HPDE6-E6E7 (cell line): Measurements from ENCODE around the gene PAMR1.

Source experiments
- DNase-seq: peaks from one replicate; pipeline ENCODE4 v3.0.0; 2011; ENCODE audit warnings: missing footprints; ENCODE audit errors: extremely low spot score

PAMR1 gene

DNA sequence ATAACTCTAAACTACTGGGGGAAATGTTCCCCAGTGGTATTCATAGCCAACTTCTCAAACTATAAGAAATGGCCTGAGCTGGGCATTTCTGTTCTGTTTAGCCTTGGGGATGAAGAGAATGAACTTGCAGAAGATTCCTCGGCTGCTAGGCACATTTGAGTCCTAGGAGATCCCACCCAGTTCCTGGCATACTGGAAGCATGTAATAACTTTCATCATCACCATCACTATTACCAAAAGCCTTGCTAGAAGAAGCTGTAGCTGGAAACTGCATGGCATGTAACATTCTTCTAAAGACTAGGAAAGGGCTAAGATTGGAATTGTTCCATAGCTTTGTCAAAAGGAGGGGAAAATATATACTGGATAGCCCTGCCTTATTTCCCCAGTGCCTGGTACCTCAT is 65.9 kb downstream of the PAMR1 start:
- DNase-seq = no peak

DNA sequence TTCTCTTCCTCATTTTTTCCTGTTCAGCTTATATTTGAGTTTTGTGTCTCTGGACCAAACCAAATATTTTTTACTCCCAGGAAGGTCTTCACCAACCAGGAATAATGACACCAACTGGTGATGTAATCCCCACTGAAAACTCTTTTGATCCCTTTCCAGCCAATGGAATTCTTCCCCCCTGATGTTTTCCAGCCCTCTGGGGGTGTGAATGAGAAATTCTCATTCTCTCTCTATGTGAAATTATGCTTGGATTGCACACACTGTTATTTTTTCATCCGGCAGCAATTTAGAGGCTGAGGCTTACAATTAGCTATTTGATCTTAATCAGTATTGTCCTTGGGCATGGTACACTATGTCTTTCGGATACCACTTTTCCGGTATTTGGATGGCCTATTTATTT is 66.6 kb downstream of the PAMR1 start:
- no peak for DNase-seq

DNA sequence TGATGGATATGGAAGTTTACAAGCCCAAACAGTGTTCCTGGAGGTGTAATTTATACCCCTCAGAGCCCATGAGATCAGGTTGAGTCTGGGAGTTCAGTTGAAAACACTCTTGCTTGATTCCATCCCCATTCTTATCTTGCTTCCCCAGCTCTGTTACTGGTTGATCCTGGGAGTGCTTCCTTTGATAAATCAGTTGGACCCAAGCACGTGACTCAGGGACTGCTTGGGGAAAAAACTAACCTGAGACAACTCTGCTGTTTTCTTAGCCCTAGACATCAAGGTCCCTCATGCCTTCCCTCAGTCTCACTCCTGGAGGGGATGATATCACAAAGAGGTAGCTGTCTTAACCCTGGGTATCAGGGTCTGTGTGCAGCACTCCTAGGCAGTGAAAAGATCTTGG is 71.1 kb downstream of the PAMR1 start:
- no peak for DNase-seq

DNA sequence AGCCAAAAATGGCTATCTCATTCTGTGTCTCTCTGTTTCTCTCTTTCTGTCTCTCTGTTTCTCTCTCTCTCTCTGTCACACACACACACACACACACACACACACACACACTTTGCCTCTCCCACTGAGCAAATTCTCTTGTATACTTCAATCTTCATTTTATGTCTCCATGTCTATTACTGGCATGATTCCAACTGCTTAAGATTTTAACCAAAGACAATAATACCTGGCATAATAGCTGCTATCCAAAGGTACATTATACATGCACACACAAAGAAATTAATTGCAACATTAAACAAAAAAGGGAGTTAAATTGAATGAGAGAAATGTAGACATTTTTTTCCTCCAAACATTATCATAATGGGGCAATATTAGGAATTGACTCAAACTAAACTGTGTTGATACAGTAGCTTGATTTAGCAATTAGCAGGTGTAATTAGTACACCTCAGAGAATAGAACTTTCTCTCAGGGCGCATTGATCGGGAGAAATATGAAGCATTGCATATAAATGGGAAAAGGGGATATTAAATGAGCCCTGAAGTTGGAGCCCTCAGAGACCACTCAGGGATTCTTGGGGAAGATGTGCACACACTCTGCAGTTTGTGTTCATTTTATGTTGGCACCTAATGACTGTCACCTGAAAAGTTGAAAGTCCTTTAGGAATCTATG is 88.7 kb downstream of the PAMR1 start:
- no peak for DNase-seq

DNA sequence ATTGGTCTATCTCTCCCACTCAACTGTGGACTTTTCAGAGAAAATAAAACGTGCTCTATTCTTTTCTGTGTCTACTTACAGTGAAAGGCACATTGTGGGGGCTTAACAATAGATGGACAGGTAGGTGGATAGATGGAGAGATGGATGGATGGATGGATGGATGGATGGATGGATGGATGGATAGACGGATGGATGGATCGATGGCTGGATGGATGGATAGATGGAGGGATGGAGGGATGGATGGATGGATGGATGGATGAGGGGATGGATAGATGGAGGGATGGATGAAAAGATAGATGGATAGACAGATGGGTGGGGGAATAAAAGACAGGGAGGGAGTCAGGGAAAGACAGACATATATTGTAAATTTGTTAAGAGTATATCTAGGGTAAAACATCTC is 91.8 kb downstream of the PAMR1 start:
- DNase-seq = no peak

DNA sequence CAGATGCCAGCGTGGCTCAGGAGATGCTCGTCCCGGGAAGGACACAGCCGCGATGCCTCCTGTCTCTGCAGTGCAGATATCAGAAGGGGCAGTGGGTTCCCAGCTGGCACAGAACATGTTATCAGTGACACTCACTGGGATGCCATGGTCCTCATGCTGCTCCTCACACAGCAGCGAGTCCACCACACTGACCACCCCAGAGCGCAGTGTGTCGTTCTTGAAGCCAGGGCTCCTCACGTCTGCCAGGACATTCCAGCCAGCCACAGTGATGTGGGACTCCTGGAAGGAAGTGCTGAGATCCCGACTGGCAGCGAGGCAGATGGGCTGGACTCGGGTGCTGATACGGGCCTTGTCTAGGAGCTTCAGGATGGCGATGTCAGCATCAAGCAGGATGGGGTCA is 93.0 kb downstream of the PAMR1 start:
- DNase-seq = no peak

DNA sequence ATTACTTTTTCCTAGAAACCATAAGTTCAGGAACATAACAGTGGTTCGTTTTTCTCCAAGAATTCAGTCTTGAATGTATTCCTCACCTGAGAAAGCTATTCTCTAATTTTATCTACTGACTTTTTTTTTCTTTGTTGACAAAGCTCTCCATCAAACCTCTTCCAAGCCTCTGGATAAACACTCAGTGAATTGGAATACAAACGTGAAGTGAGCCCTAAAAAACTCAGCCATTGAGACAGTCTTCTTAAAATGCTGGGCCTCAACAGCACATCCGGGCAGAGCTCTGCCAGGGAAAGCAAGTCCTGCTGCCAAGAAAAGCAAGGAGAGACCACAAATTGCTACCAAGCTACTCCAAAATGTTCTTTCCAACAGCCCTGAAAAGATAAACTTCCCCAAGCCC is 98.3 kb downstream of the PAMR1 start:
- no peak for DNase-seq

DNA sequence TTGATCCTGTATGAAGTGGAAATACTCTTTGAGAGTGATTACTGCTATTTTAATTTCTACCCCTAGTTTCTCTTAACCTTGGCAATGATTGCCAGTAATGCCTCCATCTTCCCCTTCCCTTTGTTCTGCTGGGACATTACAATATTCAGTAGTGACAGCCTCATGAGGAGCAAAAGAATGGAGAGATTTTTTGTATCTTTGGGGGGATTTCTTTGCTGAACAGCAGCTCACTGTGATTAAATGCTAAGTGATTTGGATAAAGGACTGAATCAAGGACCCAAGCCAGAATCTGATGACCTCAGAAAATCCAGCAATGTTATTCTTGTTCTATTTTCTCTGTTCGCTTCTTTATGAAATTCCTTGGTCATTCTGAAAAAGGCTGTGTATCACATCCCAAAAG is 99.1 kb downstream of the PAMR1 start:
- no peak for DNase-seq

DNA sequence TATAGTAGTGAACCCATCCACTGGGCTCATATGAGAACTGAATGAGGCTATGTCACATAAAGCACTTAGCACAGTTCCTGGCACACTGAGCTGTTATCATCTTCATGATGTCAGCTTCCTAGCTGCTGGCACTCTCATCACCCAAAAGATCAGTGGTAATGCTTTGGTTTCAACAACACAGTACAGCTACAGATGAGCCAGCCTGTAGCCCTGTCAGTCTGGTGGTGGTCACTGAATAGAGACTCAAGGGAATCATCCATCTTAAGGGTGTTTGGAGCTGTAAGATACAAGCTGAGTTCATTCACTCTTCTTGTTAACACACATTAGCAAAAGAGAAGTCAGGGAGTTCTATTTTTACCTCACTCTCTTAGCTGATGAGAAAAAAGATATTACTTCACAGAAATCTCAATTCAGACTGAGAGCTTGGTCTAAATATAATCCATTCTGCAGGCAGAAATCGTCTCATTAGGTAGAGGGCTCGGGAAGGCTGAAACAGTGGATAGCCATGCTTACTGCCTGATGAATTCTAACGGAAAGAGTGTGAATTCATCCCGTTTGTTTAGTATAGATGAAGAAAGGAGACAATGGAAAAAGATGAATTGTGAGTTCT is 99.7 kb downstream of the PAMR1 start:
- no peak for DNase-seq

DNA sequence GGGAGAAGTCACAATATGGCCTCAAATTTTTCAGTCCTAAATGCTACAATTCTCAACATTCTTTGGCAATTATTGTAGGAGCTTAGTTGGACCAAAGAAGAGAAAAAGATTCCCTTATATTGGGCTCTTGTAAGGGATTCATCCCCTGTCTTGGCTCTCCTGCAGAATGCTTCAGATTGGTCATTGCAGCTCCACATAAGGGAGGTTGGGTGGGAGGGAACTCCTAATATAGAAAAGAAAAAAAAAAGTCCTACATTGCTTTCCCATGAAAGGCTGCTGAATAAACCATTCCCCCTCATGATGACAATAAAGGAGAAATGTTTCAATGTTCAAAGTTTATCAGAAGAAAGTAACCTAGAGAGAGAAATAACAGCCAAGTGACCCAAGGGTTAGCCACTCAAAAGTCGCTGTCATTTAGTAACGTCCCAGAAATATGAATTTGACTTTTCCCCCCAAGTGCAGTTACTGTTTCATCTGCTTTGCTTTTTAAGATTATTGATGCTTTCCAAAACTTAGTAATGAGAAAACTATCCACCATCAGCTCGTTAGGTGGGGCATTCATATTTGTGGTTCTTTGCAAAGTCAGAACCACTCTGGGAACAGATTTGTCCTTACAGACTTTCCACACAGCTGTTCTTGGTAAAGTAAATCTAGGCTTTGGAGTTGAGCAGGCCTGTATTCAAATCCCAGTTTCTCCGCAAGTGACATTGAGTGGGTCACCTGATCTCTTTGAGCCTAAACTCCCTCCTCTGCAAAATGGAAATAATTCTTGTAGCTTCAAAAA is 101.1 kb downstream of the PAMR1 start:
- DNase-seq = no peak

DNA sequence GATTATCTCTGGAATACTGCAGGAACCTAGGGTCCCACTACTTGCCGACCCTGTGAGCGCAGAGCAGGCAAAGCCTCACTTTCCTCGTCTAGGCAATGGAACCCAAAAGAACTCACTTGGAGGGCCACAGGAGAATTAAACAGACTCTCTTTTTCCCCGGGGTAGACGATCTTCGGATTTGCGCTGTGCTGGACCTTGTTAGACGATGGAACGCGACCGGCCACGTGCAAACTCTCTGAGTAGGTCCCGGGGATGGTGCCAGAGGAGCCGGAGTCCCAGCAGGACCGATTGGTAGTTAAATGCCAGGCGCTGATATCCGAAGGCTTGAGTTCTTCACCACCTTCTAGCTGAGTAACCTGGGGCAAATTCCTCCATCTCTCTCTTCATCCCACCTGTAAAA is 105.0 kb downstream of the PAMR1 start:
- DNase-seq = no peak

DNA sequence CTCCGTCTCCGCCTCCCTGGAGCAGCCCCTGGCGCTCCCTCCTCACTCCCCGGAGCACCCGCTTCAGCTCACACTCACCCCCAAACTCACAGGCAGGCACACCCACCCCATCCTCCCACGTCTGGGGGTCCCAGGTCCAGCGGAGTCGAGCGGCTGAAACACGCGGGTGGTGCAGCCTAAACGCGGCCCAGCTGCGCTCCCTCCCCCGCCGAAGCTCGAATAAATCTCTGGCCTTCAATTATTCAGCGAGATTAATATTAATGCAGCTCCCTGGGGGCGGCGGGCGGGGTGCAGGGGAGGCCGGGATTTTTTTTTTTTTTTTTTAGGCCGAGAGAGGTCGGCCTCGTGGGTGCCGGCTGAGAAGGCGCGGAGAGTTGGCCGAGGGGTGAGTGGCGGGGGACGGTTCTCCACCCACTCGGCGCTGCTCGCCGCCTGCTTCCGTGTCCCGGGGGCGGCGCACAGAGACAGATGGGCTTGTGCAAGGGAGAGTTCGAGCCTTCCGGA is 105.5 kb downstream of the PAMR1 start:
- DNase-seq = no peak

DNA sequence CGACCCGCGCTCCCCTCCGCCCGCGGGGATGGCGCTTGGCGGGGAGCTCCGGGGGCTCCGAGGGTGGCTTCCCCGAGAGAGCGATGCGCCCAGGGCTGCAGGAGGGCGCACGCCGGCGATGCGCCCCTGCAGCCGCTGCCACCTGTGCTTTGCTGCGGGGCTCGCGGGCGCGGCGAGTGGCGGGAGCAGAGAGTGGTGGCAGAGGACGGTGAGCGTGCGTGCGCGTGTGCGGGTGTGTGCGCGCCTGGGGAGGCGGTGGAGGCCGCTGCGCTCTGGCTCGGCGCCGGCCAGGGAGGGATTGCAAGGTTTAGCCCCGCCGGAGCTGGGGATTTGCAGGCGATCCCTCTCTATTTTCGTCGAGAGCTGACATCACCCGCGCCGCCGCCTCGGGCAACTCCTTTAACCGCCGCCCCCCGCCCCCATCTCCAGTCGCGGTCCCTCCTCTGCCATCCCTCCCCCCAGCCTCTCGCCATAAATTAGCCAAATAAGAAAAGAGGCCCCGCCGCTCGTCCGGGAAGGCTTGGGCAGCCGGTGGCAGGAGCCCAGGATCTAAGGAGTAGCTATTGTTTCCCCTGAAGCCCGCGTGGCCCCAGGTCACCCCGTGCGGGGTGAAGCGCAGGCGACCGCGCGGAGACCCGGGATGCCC is 106.1 kb downstream of the PAMR1 start, which contains the start of gene SLC1A2:
Gene SLC1A2 (minus strand): TSS at position 375 of the 646 bp plus-strand sequence. CDS start 592 bp downstream, outside the sequence.
- DNase-seq = no peak

DNA sequence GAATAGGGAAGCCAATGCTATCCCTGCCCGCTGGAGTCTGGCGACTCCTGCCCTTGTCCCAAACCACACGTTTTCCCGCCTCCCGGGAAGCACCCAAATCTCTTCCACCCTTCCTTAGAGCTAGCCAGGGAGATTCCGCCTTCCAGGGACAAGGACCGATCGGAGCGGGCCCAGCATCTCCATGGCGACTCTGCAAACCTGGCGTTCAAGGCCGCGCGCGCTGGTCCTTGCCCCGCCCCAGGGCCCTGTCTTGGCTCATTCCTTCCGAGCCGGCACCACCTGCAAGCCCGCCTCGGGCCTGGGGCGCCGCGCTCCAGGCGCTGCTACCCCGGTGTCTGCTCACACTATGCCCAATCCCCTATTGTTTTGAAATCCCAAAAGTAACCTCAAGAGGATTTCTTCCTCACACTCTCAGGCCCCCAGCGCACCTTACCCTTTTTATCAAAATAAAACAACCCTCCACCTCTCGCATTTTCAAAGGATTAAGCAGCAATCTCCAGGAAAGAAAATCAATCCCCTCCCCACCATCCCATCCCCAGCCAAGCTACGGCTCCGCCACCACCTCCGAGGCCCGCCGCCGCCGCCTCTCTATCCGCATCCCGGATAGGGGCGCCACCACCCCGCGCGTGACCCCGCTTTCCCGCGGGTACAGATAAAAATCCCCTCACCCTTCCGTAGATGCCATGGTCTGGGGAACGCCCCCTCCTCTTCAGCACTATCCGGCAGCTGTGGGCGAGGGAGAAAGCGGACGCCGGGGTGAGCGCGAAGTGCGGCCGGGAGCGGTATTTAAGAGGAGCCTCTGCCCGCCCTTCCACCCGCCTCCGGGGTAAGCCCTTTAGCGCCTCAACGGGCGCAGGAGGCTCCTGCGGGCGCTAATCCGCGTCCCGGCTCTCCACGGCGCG is 106.9 kb downstream of the PAMR1 start:
- no peak for DNase-seq

DNA sequence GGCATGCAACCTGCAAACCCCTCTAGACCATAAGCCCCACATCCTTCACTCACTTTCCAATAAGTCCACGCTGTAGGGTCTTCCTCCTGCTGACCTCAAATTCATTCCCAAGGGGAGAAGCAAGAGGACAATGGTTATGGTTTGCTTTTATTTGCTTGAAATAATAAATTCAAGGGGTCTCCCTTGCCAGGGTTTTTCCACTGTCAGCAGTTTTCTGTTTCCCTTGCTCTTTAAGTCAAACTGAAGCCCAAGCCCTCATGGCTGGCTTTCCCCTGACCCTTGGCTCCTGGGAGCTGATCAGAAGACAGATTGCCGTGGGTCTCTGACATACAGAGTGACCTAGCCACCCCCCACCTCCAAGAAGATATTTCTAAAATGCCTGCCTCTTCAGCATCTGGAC is 109.9 kb downstream of the PAMR1 start:
- no peak for DNase-seq

DNA sequence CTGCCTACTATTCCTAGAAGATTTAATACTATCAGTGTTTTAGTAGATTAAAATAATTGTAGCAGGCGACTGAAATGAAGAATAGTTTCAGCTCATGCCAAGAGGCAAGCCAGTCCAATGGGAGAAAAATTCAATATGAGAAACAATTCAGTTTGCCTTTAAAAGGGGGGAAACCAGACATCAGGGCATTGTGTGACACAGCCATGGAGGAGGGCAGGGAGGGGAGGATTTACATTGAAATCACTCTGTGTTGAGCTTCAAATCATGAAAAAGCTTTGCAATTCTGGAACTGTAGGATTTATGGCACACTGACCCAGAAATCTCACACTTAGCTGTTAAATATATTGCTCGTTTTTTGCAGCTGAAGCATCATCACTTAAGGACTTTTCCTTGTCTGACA is 110.6 kb downstream of the PAMR1 start:
- no peak for DNase-seq

DNA sequence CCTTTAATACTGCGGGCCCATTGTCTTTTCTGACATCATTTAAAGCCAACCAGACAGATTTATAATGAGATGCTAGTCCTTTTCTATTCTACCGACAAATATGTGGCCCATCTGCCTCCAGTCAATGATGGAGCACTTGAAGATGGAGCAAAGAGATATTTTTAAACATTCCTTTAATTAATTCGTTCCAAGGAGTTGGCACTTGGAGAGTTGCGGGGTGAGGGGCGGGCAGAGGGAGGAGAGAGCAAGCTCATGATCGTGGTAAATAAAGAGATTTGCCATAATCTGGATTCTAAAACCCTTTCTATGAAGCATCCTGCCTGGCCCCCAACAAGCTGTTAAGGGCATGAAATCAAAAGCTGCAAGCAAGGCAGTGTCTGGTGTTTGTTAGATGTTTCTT is 111.1 kb downstream of the PAMR1 start:
- no peak for DNase-seq

DNA sequence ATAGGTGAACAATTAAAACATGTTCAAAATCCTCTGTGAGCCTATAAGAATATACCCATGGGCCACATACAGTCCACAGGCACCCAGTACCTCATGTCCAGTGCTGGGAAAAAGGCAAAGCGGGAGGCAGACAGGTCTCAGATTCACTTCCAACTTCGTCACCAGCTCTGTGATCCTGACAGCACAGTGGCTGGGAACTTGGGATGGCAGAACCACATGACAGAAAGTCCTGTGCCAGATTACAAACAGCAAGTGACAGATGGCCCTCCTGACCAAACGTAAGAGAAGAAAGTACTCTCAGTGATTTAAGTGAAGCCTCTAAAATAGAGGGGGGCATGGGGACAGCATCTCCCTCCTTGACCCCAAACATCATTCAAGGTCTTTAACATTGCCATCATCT is 111.8 kb downstream of the PAMR1 start:
- no peak for DNase-seq

DNA sequence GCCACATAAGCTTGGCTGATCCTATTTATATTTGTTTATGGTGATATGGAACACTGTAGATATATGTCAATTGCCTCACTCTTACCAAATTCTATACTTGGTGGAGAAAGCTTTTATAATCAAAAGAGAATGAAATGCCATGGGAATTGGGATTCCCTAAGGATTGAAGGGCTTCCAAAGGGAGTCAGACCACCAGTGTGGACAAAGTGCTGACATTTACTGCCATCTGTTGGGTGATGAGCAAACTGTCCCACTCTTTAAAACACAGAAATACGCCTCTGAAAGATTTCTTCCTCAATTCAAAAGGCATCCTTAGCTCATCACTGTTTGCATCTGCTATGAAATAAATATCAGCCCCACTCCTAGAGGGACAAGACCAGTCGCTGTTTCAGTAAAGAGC is 113.1 kb downstream of the PAMR1 start:
- no peak for DNase-seq

DNA sequence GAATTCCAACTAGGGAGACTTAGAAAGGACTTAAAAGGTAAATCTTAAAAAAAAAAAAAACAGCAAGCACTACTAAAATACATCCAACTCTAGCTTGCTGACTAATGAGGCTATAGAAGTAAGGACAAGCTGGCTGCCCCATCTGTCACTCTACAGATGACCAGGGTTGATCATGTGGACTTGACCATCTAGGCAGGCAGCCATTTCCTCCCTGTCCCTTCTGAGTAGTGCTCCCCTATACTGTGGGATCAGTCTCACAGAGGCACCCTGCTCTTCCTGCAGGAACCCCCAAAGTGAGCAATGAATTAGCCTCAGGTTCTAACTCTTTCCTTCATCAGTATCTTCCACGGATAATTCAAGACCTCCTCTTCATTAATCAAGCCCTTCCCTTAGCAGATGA is 118.4 kb downstream of the PAMR1 start:
- no peak for DNase-seq

DNA sequence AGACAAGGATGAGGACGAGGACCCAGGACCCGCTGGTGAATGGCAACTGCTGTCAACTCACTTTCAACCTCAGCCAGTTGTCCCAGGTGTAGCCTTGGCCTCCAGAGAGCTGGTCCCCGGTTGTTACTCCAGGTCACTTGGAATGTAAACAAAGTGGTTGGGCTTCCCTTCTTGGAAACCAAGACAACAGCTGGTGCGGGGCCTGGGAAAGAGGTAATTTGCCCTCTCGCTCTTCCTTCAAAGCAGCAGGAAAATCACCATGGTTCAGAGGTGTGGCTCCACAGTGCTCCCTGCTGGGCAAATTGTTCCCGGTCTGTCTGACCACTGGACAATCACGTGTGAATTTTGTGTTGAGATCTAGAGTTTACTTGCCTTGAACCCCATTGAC is 121.0 kb downstream of the PAMR1 start:
- DNase-seq = no peak
